PC-9 (cell line): ENCODE measurements around the gene TTC31. TPM values are rescaled to one million over a fixed set of nuclear protein-coding genes. Genes with fewer than 3 reads are reported as not detected.

ENCODE experiments used
- BruUV-seq: library from RNA; stranded (reverse); fragments of 400-500 nt; replicated peaks from 2 replicates; lab custom pipeline; 2021; lab: Mats Ljungman, UMichigan
- CTCF ChIA-PET: fragments of 300-600 bp; sonication (Branson Sonifier 250); formaldehyde crosslinking; loops from one replicate; lab custom pipeline; 2022; ENCODE audit warnings: antibody characterized with exemption; lab: Charles Lee
- POLR2A ChIA-PET: fragments of 300-600 bp; sonication (Branson Sonifier 250); formaldehyde crosslinking; loops from one replicate; lab custom pipeline; 2022; ENCODE audit warnings: antibody characterized with exemption; ENCODE audit not compliant: unreplicated experiment; lab: Charles Lee
- DNase-seq, 2 experiments: peaks; one replicate each; pipeline versions ENCODE4 v3.0.0 to v3.0.0-alpha.2; 2015 to 2022; ENCODE audit warnings: mixed read lengths in 1 of 2
- H2AFZ ChIP-seq: fragments of 200-600 bp; sonication (generic); 2 replicates; pipeline ENCODE4 v1.8.1; 2017; ENCODE audit warnings: antibody characterized with exemption
- H3F3A ChIP-seq: fragments of 200-600 bp; sonication (generic); 2 replicates; pipeline ENCODE4 v1.8.1; 2017; ENCODE audit warnings: antibody characterized with exemption, mild to moderate bottlenecking, low read depth; ENCODE audit not compliant: insufficient read depth
- H3K27ac ChIP-seq: fragments of 200-600 bp; sonication (generic); 2 replicates; pipeline ENCODE4 v1.6.1; 2016; ENCODE audit warnings: mixed run types
- H3K27me3 ChIP-seq: fragments of 200-600 bp; sonication (generic); 2 replicates; pipeline ENCODE4 v1.6.1; 2016; ENCODE audit warnings: low read depth, mixed run types; ENCODE audit not compliant: insufficient read depth
- H3K36me3 ChIP-seq: fragments of 200-600 bp; sonication (generic); 2 replicates; pipeline ENCODE4 v1.6.1; 2016; ENCODE audit warnings: low read depth, mixed run types
- H3K4me1 ChIP-seq: fragments of 200-600 bp; sonication (generic); replicated peaks from 2 replicates; pipeline ENCODE4 v1.6.1; 2016; ENCODE audit warnings: mixed run types; ENCODE audit not compliant: insufficient read depth
- H3K4me2 ChIP-seq: fragments of 200-600 bp; sonication (generic); 2 replicates; pipeline ENCODE4 v1.6.1; 2017; ENCODE audit warnings: mixed run types
- H3K4me3 ChIP-seq: fragments of 200-600 bp; sonication (generic); 2 replicates; pipeline ENCODE4 v1.6.1; 2016; ENCODE audit warnings: mixed run types
- H3K79me2 ChIP-seq: fragments of 200-600 bp; sonication (generic); 2 replicates; pipeline ENCODE4 v1.6.1; 2017; ENCODE audit warnings: low read depth, mixed run types
- H3K9me2 ChIP-seq: fragments of 200-600 bp; sonication (generic); 2 replicates; pipeline ENCODE4 v1.8.1; 2017; ENCODE audit warnings: mild to moderate bottlenecking; ENCODE audit not compliant: insufficient read depth
- H3K9me3 ChIP-seq: fragments of 200-600 bp; sonication (generic); 2 replicates; pipeline ENCODE4 v1.8.1; 2016; ENCODE audit warnings: low read depth; ENCODE audit not compliant: insufficient read depth
- H4K20me1 ChIP-seq: fragments of 200-600 bp; sonication (generic); 2 replicates; pipeline ENCODE4 v1.8.1; 2017; ENCODE audit not compliant: insufficient read depth
- EZH2 ChIP-seq: fragments of 200-600 bp; sonication (generic); IDR thresholded peaks from 2 replicates; pipeline ENCODE4 v1.8.0; 2017; ENCODE audit warnings: antibody characterized with exemption, low read depth
- intact Hi-C: fragments of 100-400 bp; cut with micrococcal nuclease; formaldehyde crosslinking; loops from one replicate; pipeline ENCODE4 v1.10.0; 2022; ENCODE audit not compliant: unreplicated experiment
- total RNA-seq: library from RNA; stranded (reverse); gene quantifications from 2 replicates; pipeline ENCODE4 v1.2.3, GENCODE V29; 2021
- TF ChIP-seq, protein P1 (sequence below): fragments of 200-600 bp; sonication (generic); conservative IDR thresholded peaks from 2 replicates; pipeline ENCODE4 v1.6.1; 2017; ENCODE audit warnings: mixed run types, antibody characterized with exemption, mild to moderate bottlenecking, moderate library complexity

The TTC31 gene
- total RNA-seq, 1 experiment from 2014 or later: 20.1 TPM

DNA sequence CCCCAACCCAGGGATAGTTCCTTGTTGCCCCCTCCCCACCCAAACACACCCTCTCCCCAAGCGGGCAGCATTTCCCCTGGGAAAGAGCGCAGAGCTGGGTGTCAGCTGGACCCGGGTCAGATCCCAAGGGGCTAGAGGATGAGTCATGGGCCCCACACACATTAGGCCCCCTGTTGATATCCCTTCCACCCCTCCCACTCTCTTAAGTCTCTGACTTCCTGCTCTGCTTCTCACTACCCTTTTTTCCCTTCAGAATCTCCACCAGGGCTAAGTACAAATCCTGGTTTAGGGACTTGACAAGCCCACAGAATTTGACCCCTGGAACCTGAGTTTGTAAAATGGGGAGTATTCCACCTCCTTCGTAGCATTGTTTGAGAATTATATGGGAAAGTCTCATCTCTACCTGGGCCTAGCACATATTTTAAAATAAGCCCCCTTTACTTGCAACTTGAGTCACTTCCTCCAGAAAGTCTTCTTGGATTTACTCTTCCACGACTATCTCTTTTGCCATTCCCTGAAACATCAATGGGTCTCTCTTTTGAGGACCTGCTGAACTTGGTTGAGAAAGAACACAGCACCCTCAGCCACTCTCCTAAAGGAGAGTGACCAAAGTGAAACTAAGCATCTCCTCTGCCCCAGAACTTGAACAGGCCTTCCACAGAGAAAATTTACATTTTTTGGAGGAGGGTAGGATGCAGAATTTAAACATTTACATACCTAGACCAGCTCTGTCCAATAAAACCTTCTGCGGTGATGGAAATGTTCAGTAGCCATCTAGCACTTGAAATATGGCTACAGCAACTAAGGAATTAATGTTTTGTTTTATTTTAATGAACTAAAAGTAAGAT lies 45.8 kb upstream of the TTC31 start:
- no peaks in the 10 kb centered on the region for H3K9me3 ChIP-seq
- peaks cover 7% of the 10 kb centered on the region; the same call in 1 of the 2 replicates for H3K4me1 ChIP-seq
- no peaks in the 10 kb centered on the region for H3K27me3 ChIP-seq
- peaks cover 45% of the 10 kb centered on the region for H3K79me2 ChIP-seq
- peaks cover 41% of the 10 kb centered on the region for H4K20me1 ChIP-seq
- H3K4me3 ChIP-seq: no peak overlapping the region
- no peak overlapping the region for H2AFZ ChIP-seq
- H3K9me2 ChIP-seq: no peaks in the 10 kb centered on the region
- POLR2A ChIA-PET: no interaction called here
- H3F3A ChIP-seq: peaks cover 14% of the 10 kb centered on the region
- no peak for TF ChIP-seq EZH2
- TF ChIP-seq, protein P1, sequence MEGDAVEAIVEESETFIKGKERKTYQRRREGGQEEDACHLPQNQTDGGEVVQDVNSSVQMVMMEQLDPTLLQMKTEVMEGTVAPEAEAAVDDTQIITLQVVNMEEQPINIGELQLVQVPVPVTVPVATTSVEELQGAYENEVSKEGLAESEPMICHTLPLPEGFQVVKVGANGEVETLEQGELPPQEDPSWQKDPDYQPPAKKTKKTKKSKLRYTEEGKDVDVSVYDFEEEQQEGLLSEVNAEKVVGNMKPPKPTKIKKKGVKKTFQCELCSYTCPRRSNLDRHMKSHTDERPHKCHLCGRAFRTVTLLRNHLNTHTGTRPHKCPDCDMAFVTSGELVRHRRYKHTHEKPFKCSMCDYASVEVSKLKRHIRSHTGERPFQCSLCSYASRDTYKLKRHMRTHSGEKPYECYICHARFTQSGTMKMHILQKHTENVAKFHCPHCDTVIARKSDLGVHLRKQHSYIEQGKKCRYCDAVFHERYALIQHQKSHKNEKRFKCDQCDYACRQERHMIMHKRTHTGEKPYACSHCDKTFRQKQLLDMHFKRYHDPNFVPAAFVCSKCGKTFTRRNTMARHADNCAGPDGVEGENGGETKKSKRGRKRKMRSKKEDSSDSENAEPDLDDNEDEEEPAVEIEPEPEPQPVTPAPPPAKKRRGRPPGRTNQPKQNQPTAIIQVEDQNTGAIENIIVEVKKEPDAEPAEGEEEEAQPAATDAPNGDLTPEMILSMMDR: no peak
- no peak for DNase-seq
- intact Hi-C loops: no loop called here
- peaks cover 4% of the 10 kb centered on the region; the same call in 1 of the 2 replicates for H3K36me3 ChIP-seq
- no TSS peak for BruUV-seq
- H3K27ac ChIP-seq: no peak overlapping the region
- H3K4me2 ChIP-seq: no peak overlapping the region
- CTCF ChIA-PET: no interaction called here

DNA sequence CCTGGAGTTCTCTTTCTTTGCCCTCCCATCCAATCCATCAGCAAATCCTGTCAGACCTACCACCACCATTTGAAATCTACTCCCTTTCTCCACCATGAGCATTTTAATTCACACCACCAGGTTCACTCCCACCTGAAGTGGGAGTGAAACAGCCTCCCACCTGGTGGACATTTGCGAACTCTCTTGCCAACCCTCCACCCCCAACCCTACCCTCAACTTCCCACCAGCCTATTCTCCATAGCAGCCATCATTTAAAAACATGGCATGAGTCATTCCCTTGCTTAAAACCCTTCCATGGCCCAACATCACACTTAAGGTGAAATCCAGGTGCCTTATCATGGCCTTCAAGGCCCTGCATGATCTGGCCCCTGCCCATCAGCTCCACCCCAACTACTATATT lies 44.6 kb upstream of the TTC31 start:
- Histone ChIP-seq H3K4me1 (peaks cover 10% of the 10 kb centered on the region; the same call in 1 of the 2 replicates), H3K9me2 (no peaks in the 10 kb centered on the region), H3K9me3 (no peaks in the 10 kb centered on the region), H2AFZ (no peak overlapping the region), H4K20me1 (peaks cover 41% of the 10 kb centered on the region), H3K36me3 (0 out of 2 replicates have a peak, but pooled peaks cover 4% of the 10 kb centered on the region), H3K27me3 (no peaks in the 10 kb centered on the region), H3F3A (peaks cover 23% of the 10 kb centered on the region), H3K27ac (no peak overlapping the region), H3K4me2 (no peak overlapping the region), H3K4me3 (no peak overlapping the region), H3K79me2 (peaks cover 45% of the 10 kb centered on the region)
- TF ChIP-seq, protein P1: no peak
- TF ChIP-seq EZH2: no peak
- BruUV-seq: no TSS peak
- no peak for DNase-seq
- intact Hi-C loops: no loop called here
- CTCF ChIA-PET: no interaction called here
- POLR2A ChIA-PET: interaction anchor here (0.6 kb wide), 1 partner anchor 37 kb away, joined by 10 read pairs; no protein-coding TSS in a partner anchor

DNA sequence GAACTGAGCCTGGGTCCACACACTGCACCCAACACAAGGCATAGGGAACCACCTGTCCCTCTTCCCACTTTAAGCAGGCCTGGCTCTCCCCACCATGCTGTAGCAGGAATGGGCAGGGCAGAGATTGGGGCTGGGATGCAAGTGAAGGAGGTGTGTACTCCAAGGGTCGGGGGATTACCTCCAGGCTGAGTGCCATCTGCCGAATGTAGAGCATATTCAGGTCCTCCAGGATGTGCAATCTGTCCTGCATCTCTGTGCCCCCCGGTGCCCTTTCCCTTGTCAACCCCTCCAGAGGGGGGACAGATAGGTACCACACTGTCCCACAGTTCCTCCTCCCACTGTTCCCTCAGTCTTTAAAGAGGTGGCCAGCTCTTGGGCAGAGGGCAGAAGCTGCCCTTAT lies 43.5 kb upstream of the TTC31 start:
- Histone ChIP-seq H3K27me3 (no peaks in the 10 kb centered on the region), H2AFZ (no peak overlapping the region), H3K4me1 (peaks cover 16% of the 10 kb centered on the region), H3K79me2 (peaks cover 45% of the 10 kb centered on the region), H3K9me2 (no peaks in the 10 kb centered on the region), H3K4me2 (peak overlapping the region; percentile 93), H4K20me1 (peaks cover 37% of the 10 kb centered on the region), H3K9me3 (no peaks in the 10 kb centered on the region), H3K4me3 (peak overlapping the region; percentile 66; the same call in 1 of the 2 replicates), H3K27ac (no peak overlapping the region), H3K36me3 (0 out of 2 replicates have a peak, but pooled peaks cover 4% of the 10 kb centered on the region), H3F3A (peaks cover 23% of the 10 kb centered on the region)
- TF ChIP-seq EZH2: no peak
- TF ChIP-seq, protein P1: no peak
- ChIA-PET POLR2A (interaction anchor here (0.8 kb wide), 1 partner anchor 19 kb away, joined by 4 read pairs; no protein-coding TSS in a partner anchor), CTCF (no interaction called here)
- intact Hi-C loops: no loop called here
- BruUV-seq: no TSS peak
- no peak for DNase-seq
